ENCODE data around the gene KCNJ9. TPM values are rescaled to one million over a fixed set of nuclear protein-coding genes. Genes with fewer than 3 reads are reported as not detected.

The KCNJ9 gene
- total and polyA plus RNA-seq, 4 donors, result not detected

GRCh38 chr1:160136121-160136925, 55.0 kb downstream of the KCNJ9 start:
- H3K27ac ChIP-seq (ENCODE audit: low read depth in 1 of 2, low read length in 1 of 2), result no peak overlapping the region
- H3K4me3 ChIP-seq, result no peak overlapping the region
- peaks cover 0 to under 1% (median 0%) of the 10 kb centered on the region in 5 donors for H3K4me1 ChIP-seq (ENCODE audit: control insufficient read depth in 5 of 5, insufficient read depth in 5 of 5, low read length in 5 of 5)
- no peak for TF ChIP-seq CTCF (IDR thresholded peaks at IDR 0.05; ENCODE audit: control extremely low read depth, extremely low read depth)
- H3K36me3 ChIP-seq (ENCODE audit: control insufficient read depth in 4 of 4, insufficient read depth in 4 of 4, low read length in 4 of 4), result no peaks in the 10 kb centered on the region
- no peak overlapping the region for H3K9ac ChIP-seq (ENCODE audit: insufficient read depth in 1 of 2, low read length in 2 of 2)
- WGBS, 2 donors, result 91% methylated on average over 22 of the region's 22 CpGs
- ATAC-seq (ENCODE audit: insufficient read depth, low FRiP score) (no peak), DNase-seq (no peak)
- no peaks in the 10 kb centered on the region for H3K9me3 ChIP-seq (ENCODE audit: control insufficient read depth in 4 of 4, insufficient read depth in 3 of 4, low read length in 3 of 4)
- H3K27me3 ChIP-seq (ENCODE audit: control insufficient read depth in 3 of 3, insufficient read depth in 3 of 3, low read length in 2 of 3), result no peaks in the 10 kb centered on the region

GRCh38 chr1:160136926-160137200, 55.5 kb downstream of the KCNJ9 start:
- Histone ChIP-seq H3K9ac (ENCODE audit: insufficient read depth in 1 of 2, low read length in 2 of 2) (no peak overlapping the region), H3K36me3 (ENCODE audit: control insufficient read depth in 4 of 4, insufficient read depth in 4 of 4, low read length in 4 of 4) (no peaks in the 10 kb centered on the region), H3K4me1 (ENCODE audit: control insufficient read depth in 5 of 5, insufficient read depth in 5 of 5, low read length in 5 of 5) (no peaks in the 10 kb centered on the region), H3K27me3 (ENCODE audit: control insufficient read depth in 3 of 3, insufficient read depth in 3 of 3, low read length in 2 of 3) (no peaks in the 10 kb centered on the region), H3K9me3 (ENCODE audit: control insufficient read depth in 4 of 4, insufficient read depth in 3 of 4, low read length in 3 of 4) (no peaks in the 10 kb centered on the region), H3K27ac (ENCODE audit: low read depth in 1 of 2, low read length in 1 of 2) (no peak overlapping the region), H3K4me3 (no peak overlapping the region)
- TF ChIP-seq CTCF (IDR thresholded peaks at IDR 0.05; ENCODE audit: control extremely low read depth, extremely low read depth), result no peak
- WGBS, 2 donors, result 93 to 99% methylated on average over 5 of the region's 5 CpGs
- ATAC-seq (ENCODE audit: insufficient read depth, low FRiP score), result no peak
- no peak for DNase-seq

- H3K36me3 ChIP-seq (ENCODE audit: control insufficient read depth in 4 of 4, insufficient read depth in 4 of 4, low read length in 4 of 4), result no peaks in the 10 kb centered on the region
- H3K9ac ChIP-seq (ENCODE audit: insufficient read depth in 1 of 2, low read length in 2 of 2), result no peak overlapping the region
- H3K27me3 ChIP-seq (ENCODE audit: control insufficient read depth in 3 of 3, insufficient read depth in 3 of 3, low read length in 2 of 3), result no peaks in the 10 kb centered on the region
- H3K4me3 ChIP-seq, result no peak overlapping the region
- no peak overlapping the region for H3K27ac ChIP-seq (ENCODE audit: low read depth in 1 of 2, low read length in 1 of 2)
- no peak for ATAC-seq (ENCODE audit: insufficient read depth, low FRiP score)
- H3K9me3 ChIP-seq (ENCODE audit: control insufficient read depth in 4 of 4, insufficient read depth in 3 of 4, low read length in 3 of 4), result no peaks in the 10 kb centered on the region
- H3K4me1 ChIP-seq (ENCODE audit: control insufficient read depth in 5 of 5, insufficient read depth in 5 of 5, low read length in 5 of 5), result no peaks in the 10 kb centered on the region
- no peak for TF ChIP-seq CTCF (IDR thresholded peaks at IDR 0.05; ENCODE audit: control extremely low read depth, extremely low read depth)
- no peak for DNase-seq
- WGBS, 2 donors, result 88 to 92% methylated on average over 8 of the region's 8 CpGs
These were observed 56.0 kb downstream of the KCNJ9 start for GRCh38 chr1:160137216-160137862.
